ENCODE data around the gene IL1A. TPM values are rescaled to one million over a fixed set of nuclear protein-coding genes. Genes with fewer than 3 reads are reported as not detected.

Gene IL1A
- total and polyA plus RNA-seq, 2 donors (not counting 3 experiments of a cell fraction or from before 2014, with no cell fraction given), result 0.29 to 1.4 TPM

DNA sequence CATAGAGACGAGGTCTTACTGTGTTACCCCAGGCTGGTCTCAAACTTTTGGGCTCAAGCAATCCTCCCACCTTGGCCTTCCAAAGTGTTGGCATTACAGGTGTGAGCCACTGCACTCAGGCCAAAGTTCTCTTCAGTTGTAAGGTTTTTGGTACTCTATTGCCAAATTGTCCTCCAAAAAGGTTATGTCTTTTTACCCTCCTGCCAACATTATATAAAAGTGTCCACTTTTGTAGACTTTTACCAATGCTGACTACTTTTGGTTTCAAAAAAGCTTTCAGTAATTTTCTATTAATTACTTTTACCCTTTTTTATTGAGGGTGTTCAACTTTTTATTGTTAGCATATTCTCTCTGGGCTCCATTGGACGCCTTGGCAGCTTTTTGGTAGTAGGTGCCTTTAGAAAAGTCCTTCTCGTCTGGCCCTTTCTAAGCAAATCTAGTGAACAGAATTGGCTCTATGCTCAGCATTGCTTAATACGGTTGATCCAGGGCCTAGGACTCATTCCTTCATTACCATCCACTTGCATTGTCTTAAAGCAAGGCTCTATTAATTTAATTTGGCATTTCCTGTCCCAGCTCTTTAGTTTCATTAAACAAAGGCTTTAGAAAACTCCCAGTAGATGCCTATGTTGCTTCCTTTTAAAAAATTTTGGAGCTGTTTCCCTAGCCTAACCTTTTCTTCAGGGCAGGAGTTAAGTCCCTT is 16.7 kb upstream of the IL1A start:
- no peaks in the 10 kb centered on the region for H4K20me1 ChIP-seq (replicated peaks; ENCODE audit: control insufficient read depth, extremely low read depth, insufficient read depth, low read length)
- DNase-seq (ENCODE audit: low read depth, low spot score), result no peak
- H3K27ac ChIP-seq (ENCODE audit: insufficient read depth, low read depth, low read length), result no peak overlapping the region
- H3K4me3 ChIP-seq (replicated peaks in 1 of 3; ENCODE audit: insufficient read depth in 1 of 3, low read depth in 1 of 3, low read length in 3 of 3), result no peak overlapping the region
- H3K9me1 ChIP-seq (replicated peaks; ENCODE audit: control insufficient read depth, extremely low read depth, insufficient read depth, low read length), result no peaks in the 10 kb centered on the region
- H2AFZ ChIP-seq (ENCODE audit: low read depth, low read length), result no peak overlapping the region
- no peak for TF ChIP-seq MYC (IDR thresholded peaks at IDR 0.05; ENCODE audit: low read depth, low read length)
- TF ChIP-seq, protein P1, sequence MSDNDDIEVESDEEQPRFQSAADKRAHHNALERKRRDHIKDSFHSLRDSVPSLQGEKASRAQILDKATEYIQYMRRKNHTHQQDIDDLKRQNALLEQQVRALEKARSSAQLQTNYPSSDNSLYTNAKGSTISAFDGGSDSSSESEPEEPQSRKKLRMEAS (IDR thresholded peaks at IDR 0.05; ENCODE audit: insufficient read depth, insufficient read length), result no peak
- no peak for TF ChIP-seq POLR2A (IDR thresholded peaks at IDR 0.05; ENCODE audit: low read depth, low read length)
- TF ChIP-seq JUN (IDR thresholded peaks at IDR 0.05; ENCODE audit: borderline replicate concordance, insufficient read depth, insufficient read length, low read depth), result no peak
- no peak for TF ChIP-seq GATA2 (IDR thresholded peaks at IDR 0.05; ENCODE audit: insufficient read depth, insufficient read length, low read depth, low read length)
- TF ChIP-seq FOS (IDR thresholded peaks at IDR 0.05; ENCODE audit: borderline replicate concordance, insufficient read depth, low read length), result no peak
- TF ChIP-seq POLR2AphosphoS5 (IDR thresholded peaks at IDR 0.05; ENCODE audit: insufficient read depth, low read depth, low read length), result no peak
- TF ChIP-seq EZH2 (IDR thresholded peaks at IDR 0.05; ENCODE audit: borderline replicate concordance, low read depth, low read length, severe bottlenecking), result no peak
- TF ChIP-seq CTCF (IDR thresholded peaks at IDR 0.05; ENCODE audit: extremely low read depth in 1 of 2, insufficient read depth in 1 of 2, low read depth in 1 of 2, low read length in 2 of 2), result no peak
- BruUV-seq (replicated peaks), result no TSS peak
- H3K9ac ChIP-seq (replicated peaks; ENCODE audit: extremely low read depth, insufficient read depth, low read length), result no peak overlapping the region
- ChIA-PET CTCF (interaction anchor here (1.0 to 1.6 kb wide), 4 partner anchors 10 to 141 kb away, joined by 3 to 6 read pairs (median 3); no protein-coding TSS in a partner anchor), POLR2A (no interaction called here)
- no peaks in the 10 kb centered on the region for H3K27me3 ChIP-seq (ENCODE audit: control insufficient read depth in 2 of 2, insufficient read depth in 2 of 2, low read length in 2 of 2)
- H3K79me2 ChIP-seq (ENCODE audit: control insufficient read depth, insufficient read depth, low read length), result no peaks in the 10 kb centered on the region
- dilution Hi-C loops (cut with MboI; ENCODE audit: extremely low pct_ligation_motif_present, low sequenced_read_pairs) (no loop called here), intact Hi-C loops (cut with micrococcal nuclease) (no loop called here)
- no peaks in the 10 kb centered on the region for H3K36me3 ChIP-seq (ENCODE audit: control insufficient read depth in 2 of 2, extremely low read depth in 1 of 2, insufficient read depth in 2 of 2, low read length in 2 of 2)
- FAIRE-seq, result no peak
- no peaks in the 10 kb centered on the region for H3K4me1 ChIP-seq (ENCODE audit: control insufficient read depth, extremely low read depth, insufficient read depth, low read length)
- no peaks in the 10 kb centered on the region for H3K9me3 ChIP-seq (replicated peaks; ENCODE audit: control insufficient read depth, insufficient read depth, low read length)
- H3K4me2 ChIP-seq (ENCODE audit: insufficient read depth, low read length), result no peak overlapping the region

All from endothelial cell of umbilical vein (primary cell).